K562 (cell line): ENCODE results near the gene REG4. TPM values are rescaled to one million over a fixed set of nuclear protein-coding genes. Genes with fewer than 3 reads are reported as not detected.

Experiments
- ATAC-seq: fragments of 200-7000 bp; cut with Tn5 transposase; 3 replicates; pipeline ENCODE4 v1.9.1; 2020; ENCODE audit warnings: moderate library complexity
- BruUV-seq: library from RNA; stranded (reverse); fragments of 400-500 nt; replicated peaks from 2 replicates; lab custom pipeline; 2021; lab: Mats Ljungman, UMichigan
- CTCF ChIA-PET: fragments of 300-600 bp; formaldehyde crosslinking; extraction: SDS; loops from one replicate; lab custom pipeline; 2021; ENCODE audit warnings: low intra/inter-chr PET ratio; lab: Yijun Ruan, JAX
- POLR2A ChIA-PET: fragments of 300-600, 350-650 bp; sonication (Branson Sonifier 250); formaldehyde crosslinking; extraction: SDS; loops from one replicate; lab custom pipeline; 2021; ENCODE audit warnings: antibody characterized with exemption, inconsistent platforms; lab: Yijun Ruan, JAX
- DNase-seq, 4 experiments: peaks; one replicate each; pipeline versions ENCODE4 v3.0.0 to v3.0.0-alpha.2; 2011 to 2018; ENCODE audit warnings: low spot score in 3 of 4, mixed read lengths in 3 of 4; ENCODE audit errors: extremely low read depth in 1 of 4
- FAIRE-seq: peaks from 2 replicates; lab custom pipeline; 2011; peaks lifted over from hg19 to GRCh38; lab: Jason Lieb, UNC
- H2AFZ ChIP-seq: 2 replicates; pipeline ENCODE4 v1.6.0; 2011; ENCODE audit warnings: low read depth, low read length, control low read depth, inconsistent platforms
- H3K27ac ChIP-seq: fragments of 200-600 bp; 3 replicates; pipeline ENCODE4 v1.8.0; 2011; ENCODE audit warnings: low read depth, mild to moderate bottlenecking, control low read depth, inconsistent platforms, low read length, moderate library complexity, mixed read lengths; ENCODE audit errors: extremely low read depth
- H3K27me3 ChIP-seq, 2 experiments: fragments of 300-600 bp in 1 of 2; 2 replicates in 1 of 2; 3 replicates in 1 of 2; pipeline versions ENCODE4 v1.6.0 to v1.8.0; 2011; ENCODE audit warnings: inconsistent platforms in 2 of 2, low read length in 2 of 2, mild to moderate bottlenecking in 1 of 2, mixed read lengths in 1 of 2, moderate library complexity in 1 of 2; ENCODE audit not compliant: control insufficient read depth in 2 of 2, insufficient read depth in 2 of 2
- H3K36me3 ChIP-seq: fragments of 300-600 bp; 3 replicates; pipeline ENCODE4 v1.8.0; 2011; ENCODE audit warnings: mild to moderate bottlenecking, low read length, inconsistent platforms; ENCODE audit not compliant: control insufficient read depth, insufficient read depth
- H3K4me1 ChIP-seq, 2 experiments: fragments of 200-600 bp in 1 of 2; replicated peaks in 1 of 2; 2 replicates in 1 of 2; 3 replicates in 1 of 2; pipeline versions ENCODE4 v1.5.1 to v1.8.0; 2011; ENCODE audit warnings: inconsistent platforms in 2 of 2, low read length in 2 of 2, mild to moderate bottlenecking in 1 of 2, mixed read lengths in 1 of 2, moderate library complexity in 1 of 2; ENCODE audit not compliant: control insufficient read depth in 2 of 2, insufficient read depth in 2 of 2
- H3K4me2 ChIP-seq: 2 replicates; pipeline ENCODE4 v1.6.1; 2011; ENCODE audit warnings: low read length, control low read depth, inconsistent platforms, mixed read lengths; ENCODE audit not compliant: insufficient read depth
- H3K4me3 ChIP-seq: fragments of 200-600 bp; sonication (generic), shearing (Covaris generic); 2 replicates; pipeline ENCODE4 v1.5.1; 2016; ENCODE audit warnings: control low read depth, inconsistent platforms
- H3K79me2 ChIP-seq: fragments of 200-600 bp; 3 replicates; pipeline ENCODE4 v1.8.0; 2011; ENCODE audit warnings: low read length, inconsistent platforms; ENCODE audit not compliant: control insufficient read depth, insufficient read depth
- H3K9ac ChIP-seq, 2 experiments: 2 replicates each; pipeline versions ENCODE4 v1.6.0 to v1.6.1; 2011; ENCODE audit warnings: low read depth in 2 of 2, low read length in 2 of 2, control low read depth in 1 of 2, inconsistent platforms in 1 of 2, mild to moderate bottlenecking in 1 of 2, mixed read lengths in 1 of 2; ENCODE audit not compliant: insufficient read depth in 1 of 2
- H3K9me1 ChIP-seq: one replicate; pipeline ENCODE4 v1.6.0; 2011; ENCODE audit warnings: inconsistent platforms, mild to moderate bottlenecking, low read length, moderate library complexity; ENCODE audit not compliant: control insufficient read depth, insufficient read depth
- H3K9me3 ChIP-seq: replicated peaks from 2 replicates; pipeline ENCODE4 v1.5.1; 2011; ENCODE audit warnings: low read depth, low read length, inconsistent platforms; ENCODE audit not compliant: control insufficient read depth, insufficient read depth
- H4K20me1 ChIP-seq: replicated peaks from 2 replicates; pipeline ENCODE4 v1.6.1; 2011; ENCODE audit warnings: low read length, inconsistent platforms, mixed read lengths; ENCODE audit not compliant: control insufficient read depth, insufficient read depth
- DEAF1 ChIP-seq: fragments of 450-650 bp; formaldehyde crosslinking; IDR thresholded peaks from 2 replicates; pipeline ENCODE4 v1.4.0; 2020; ENCODE audit warnings: mild to moderate bottlenecking, moderate library complexity
- DPF2 ChIP-seq: fragments of 450-650 bp; IDR thresholded peaks from 2 replicates; pipeline ENCODE4 v1.6.1; 2016
- ILF3 ChIP-seq: fragments of 450-650 bp; IDR thresholded peaks from 2 replicates; pipeline ENCODE4 v1.6.1; 2018; ENCODE audit warnings: antibody characterized with exemption, mild to moderate bottlenecking, moderate library complexity, borderline replicate concordance
- MBD2 ChIP-seq: sonication (generic); IDR thresholded peaks from 2 replicates; pipeline ENCODE4 v1.6.1; 2016; ENCODE audit warnings: low read depth, borderline replicate concordance
- NKRF ChIP-seq: fragments of 450-650 bp; IDR thresholded peaks from 2 replicates; pipeline ENCODE4 v1.6.1; 2016; ENCODE audit warnings: borderline replicate concordance
- RUNX1 ChIP-seq: sonication (generic); IDR thresholded peaks from 2 replicates; pipeline ENCODE4 v1.6.1; 2016; ENCODE audit warnings: antibody characterized with exemption, low read depth
- STAG1 ChIP-seq: sonication (generic); formaldehyde crosslinking; IDR thresholded peaks from 2 replicates; pipeline ENCODE4 v1.5.0; 2020; ENCODE audit warnings: missing genetic modification reagents, borderline replicate concordance
- WGBS: fragments of 100-300 bp; shearing (Covaris generic); methylation state at CpG from one replicate; pipeline ENCODE4 v1.1.6; 2016; ENCODE audit warnings: low coverage, mixed read lengths; ENCODE audit not compliant: insufficient coverage; ENCODE audit errors: missing lambda C conversion rate; 5-methylcytosine and 5-hydroxymethylcytosine counted together
- in situ Hi-C: fragments of 300-500 bp; cut with MboI; formaldehyde crosslinking; loops from 4 replicates; pipeline ENCODE4 v1.15.0; 2018; ENCODE audit warnings: inconsistent platforms, mixed read lengths
- intact Hi-C: fragments of 100-400 bp; cut with micrococcal nuclease; formaldehyde crosslinking; loops from 2 replicates; pipeline ENCODE4 v1.14.2; 2022
- polyA plus RNA-seq, 8 experiments: library from polyadenylated mRNA; depleted of rRNA in 4 of 8; stranded (reverse) in 5 of 8; unstranded in 3 of 8; fragments of >200 nt; fragmentation: Nextera tagmentation in 2 of 8; fragmentation: Illumina TruSeq in 1 of 8; extraction: Ambion mirVana in 2 of 8; extraction: Trizol in 1 of 8; gene quantifications; 2 replicates each; pipeline versions ENCODE4 v1.2.1 to v1.2.3, GENCODE V29; 2011 to 2014; ENCODE audit warnings: inconsistent platforms in 1 of 8, missing spikeins in 1 of 8
- total RNA-seq, 7 experiments: library from RNA; depleted of rRNA in 6 of 7; stranded (reverse); fragments of >200 nt in 6 of 7; fragmentation: Illumina TruSeq in 2 of 7; extraction: Trizol in 2 of 7; gene quantifications; 2 replicates each; pipeline versions ENCODE4 v1.2.1 to v1.2.3, GENCODE V29; 2011 to 2021; ENCODE audit warnings: low replicate concordance in 1 of 7
- TF ChIP-seq, protein P1 (sequence below): sonication (generic); formaldehyde crosslinking; IDR thresholded peaks from 2 replicates; pipeline ENCODE4 v1.8.0; 2023; ENCODE audit warnings: missing genetic modification reagents, mild to moderate bottlenecking, borderline replicate concordance
- TF ChIP-seq, protein P2 (sequence below): sonication (generic); formaldehyde crosslinking; IDR thresholded peaks from 2 replicates; pipeline ENCODE4 v1.8.0; 2022; ENCODE audit warnings: missing genetic modification reagents, mild to moderate bottlenecking, moderate library complexity, borderline replicate concordance
- TF ChIP-seq, protein P3 (sequence below): sonication (generic); formaldehyde crosslinking; IDR thresholded peaks from 2 replicates; pipeline ENCODE4 v1.5.0; 2020; ENCODE audit warnings: missing genetic modification reagents

Gene REG4
- total and polyA plus RNA-seq, 9 of the 15 experiments (the other 6 are each of a cell fraction or from before 2014, with no cell fraction given) = not detected

DNA sequence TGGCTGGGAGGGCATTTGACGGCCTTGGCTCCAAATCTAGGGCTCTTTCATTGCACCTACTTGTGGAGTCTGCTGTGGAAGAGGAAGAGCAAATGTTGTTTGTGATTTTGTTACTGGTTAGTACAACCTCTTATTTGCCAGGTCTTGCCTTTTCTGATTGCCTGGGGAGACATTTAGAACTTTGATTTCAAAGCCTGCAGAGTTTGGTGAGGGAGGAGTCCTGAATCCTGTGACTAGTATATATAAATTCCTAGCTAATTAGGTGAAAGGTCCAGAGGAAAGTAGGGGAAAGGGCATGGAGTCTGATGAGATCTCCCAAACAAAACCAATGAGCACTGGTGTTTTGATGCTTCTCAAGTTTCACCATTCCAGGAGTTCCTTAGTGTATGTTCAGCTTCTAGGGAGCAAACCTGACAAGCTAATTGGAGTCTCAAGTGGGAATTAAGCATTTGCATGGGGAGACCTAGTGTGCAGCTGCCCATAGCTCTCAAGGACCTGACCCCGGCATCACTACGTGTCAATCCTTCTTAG lies 37.5 kb downstream of the REG4 start:
- CTCF ChIA-PET = no interaction called here
- Histone ChIP-seq H3K27ac (no peak overlapping the region), H3K4me2 (no peak overlapping the region), H4K20me1 (no peaks in the 10 kb centered on the region), H3K79me2 (no peaks in the 10 kb centered on the region), H3K36me3 (no peaks in the 10 kb centered on the region), H3K4me3 (no peak overlapping the region), H2AFZ (no peak overlapping the region), H3K9me3 (no peaks in the 10 kb centered on the region), H3K4me1 (0 out of 5 replicates have a peak, but pooled peaks cover 0 to 3% of the 10 kb centered on the region in 2 experiments), H3K27me3 (peaks cover 5 to 17% of the 10 kb centered on the region in 2 experiments), H3K9ac (no peak overlapping the region), H3K9me1 (no peaks in the 10 kb centered on the region)
- no peak for ATAC-seq
- POLR2A ChIA-PET = no interaction called here
- 1% methylated on average over 3 of the region's 3 CpGs for WGBS
- intact Hi-C loops (no loop called here), in situ Hi-C loops (no loop called here)
- no peak for DNase-seq
- FAIRE-seq = no peak
- BruUV-seq = no TSS peak
- no peak for TF ChIP-seq STAG1 (CRISPR knock-in tag)
- no peak for TF ChIP-seq ILF3
- no peak for TF ChIP-seq NKRF
- TF ChIP-seq RUNX1 = no peak
- TF ChIP-seq MBD2 = no peak
- TF ChIP-seq DEAF1 (CRISPR knock-in tag) = no peak
- TF ChIP-seq DPF2 = no peak
- TF ChIP-seq, protein P1, sequence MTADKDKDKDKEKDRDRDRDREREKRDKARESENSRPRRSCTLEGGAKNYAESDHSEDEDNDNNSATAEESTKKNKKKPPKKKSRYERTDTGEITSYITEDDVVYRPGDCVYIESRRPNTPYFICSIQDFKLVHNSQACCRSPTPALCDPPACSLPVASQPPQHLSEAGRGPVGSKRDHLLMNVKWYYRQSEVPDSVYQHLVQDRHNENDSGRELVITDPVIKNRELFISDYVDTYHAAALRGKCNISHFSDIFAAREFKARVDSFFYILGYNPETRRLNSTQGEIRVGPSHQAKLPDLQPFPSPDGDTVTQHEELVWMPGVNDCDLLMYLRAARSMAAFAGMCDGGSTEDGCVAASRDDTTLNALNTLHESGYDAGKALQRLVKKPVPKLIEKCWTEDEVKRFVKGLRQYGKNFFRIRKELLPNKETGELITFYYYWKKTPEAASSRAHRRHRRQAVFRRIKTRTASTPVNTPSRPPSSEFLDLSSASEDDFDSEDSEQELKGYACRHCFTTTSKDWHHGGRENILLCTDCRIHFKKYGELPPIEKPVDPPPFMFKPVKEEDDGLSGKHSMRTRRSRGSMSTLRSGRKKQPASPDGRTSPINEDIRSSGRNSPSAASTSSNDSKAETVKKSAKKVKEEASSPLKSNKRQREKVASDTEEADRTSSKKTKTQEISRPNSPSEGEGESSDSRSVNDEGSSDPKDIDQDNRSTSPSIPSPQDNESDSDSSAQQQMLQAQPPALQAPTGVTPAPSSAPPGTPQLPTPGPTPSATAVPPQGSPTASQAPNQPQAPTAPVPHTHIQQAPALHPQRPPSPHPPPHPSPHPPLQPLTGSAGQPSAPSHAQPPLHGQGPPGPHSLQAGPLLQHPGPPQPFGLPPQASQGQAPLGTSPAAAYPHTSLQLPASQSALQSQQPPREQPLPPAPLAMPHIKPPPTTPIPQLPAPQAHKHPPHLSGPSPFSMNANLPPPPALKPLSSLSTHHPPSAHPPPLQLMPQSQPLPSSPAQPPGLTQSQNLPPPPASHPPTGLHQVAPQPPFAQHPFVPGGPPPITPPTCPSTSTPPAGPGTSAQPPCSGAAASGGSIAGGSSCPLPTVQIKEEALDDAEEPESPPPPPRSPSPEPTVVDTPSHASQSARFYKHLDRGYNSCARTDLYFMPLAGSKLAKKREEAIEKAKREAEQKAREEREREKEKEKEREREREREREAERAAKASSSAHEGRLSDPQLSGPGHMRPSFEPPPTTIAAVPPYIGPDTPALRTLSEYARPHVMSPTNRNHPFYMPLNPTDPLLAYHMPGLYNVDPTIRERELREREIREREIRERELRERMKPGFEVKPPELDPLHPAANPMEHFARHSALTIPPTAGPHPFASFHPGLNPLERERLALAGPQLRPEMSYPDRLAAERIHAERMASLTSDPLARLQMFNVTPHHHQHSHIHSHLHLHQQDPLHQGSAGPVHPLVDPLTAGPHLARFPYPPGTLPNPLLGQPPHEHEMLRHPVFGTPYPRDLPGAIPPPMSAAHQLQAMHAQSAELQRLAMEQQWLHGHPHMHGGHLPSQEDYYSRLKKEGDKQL = no peak
- TF ChIP-seq, protein P2, sequence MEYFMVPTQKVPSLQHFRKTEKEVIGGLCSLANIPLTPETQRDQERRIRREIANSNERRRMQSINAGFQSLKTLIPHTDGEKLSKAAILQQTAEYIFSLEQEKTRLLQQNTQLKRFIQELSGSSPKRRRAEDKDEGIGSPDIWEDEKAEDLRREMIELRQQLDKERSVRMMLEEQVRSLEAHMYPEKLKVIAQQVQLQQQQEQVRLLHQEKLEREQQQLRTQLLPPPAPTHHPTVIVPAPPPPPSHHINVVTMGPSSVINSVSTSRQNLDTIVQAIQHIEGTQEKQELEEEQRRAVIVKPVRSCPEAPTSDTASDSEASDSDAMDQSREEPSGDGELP (CRISPR knock-in tag) = no peak
- TF ChIP-seq, protein P3, sequence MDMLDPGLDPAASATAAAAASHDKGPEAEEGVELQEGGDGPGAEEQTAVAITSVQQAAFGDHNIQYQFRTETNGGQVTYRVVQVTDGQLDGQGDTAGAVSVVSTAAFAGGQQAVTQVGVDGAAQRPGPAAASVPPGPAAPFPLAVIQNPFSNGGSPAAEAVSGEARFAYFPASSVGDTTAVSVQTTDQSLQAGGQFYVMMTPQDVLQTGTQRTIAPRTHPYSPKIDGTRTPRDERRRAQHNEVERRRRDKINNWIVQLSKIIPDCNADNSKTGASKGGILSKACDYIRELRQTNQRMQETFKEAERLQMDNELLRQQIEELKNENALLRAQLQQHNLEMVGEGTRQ (CRISPR knock-in tag) = no peak
